ENCODE data around the gene CWC25. TPM values are rescaled to one million over a fixed set of nuclear protein-coding genes. Genes with fewer than 3 reads are reported as not detected.

CWC25 gene
- total and polyA plus RNA-seq, 2 experiments from 2014 or later = 11.6 to 29.8 TPM

DNA sequence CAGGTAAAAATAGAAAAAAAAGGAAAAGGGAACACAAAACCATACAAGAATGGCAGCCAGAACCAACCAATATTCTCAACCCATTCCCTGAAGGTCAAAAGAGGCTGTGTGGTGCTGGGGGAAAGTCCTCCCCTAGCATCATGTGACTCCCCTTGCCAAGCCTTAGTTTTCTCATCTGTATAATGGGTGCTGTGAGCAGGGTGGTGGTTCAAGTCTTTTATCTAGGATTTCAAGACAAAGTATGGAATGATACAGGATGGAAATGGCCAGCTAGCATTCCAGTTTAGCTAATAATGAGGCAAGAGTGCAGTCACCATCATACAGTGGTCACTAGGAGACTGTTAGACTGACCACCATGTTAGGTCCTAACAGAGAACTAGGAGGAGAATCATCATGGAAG lies 51.9 kb downstream of the CWC25 start:
- H3K4me1 Mint-ChIP-seq = no peaks in the 10 kb centered on the region
- H3F3A ChIP-seq (replicated peaks; ENCODE audit: low read depth) = no peaks in the 10 kb centered on the region
- no peaks in the 10 kb centered on the region for H3K79me2 ChIP-seq (replicated peaks; ENCODE audit: insufficient read depth)
- no peak overlapping the region for H3K4me2 ChIP-seq
- no peak overlapping the region for H3K4me3 Mint-ChIP-seq
- no peak overlapping the region for H3K4me3 ChIP-seq
- H3K27me3 Mint-ChIP-seq (ENCODE audit: insufficient read depth, low read depth, poor library complexity) = peaks cover 5% of the 10 kb centered on the region
- H3K27ac Mint-ChIP-seq = no peak overlapping the region
- H3K27ac ChIP-seq (ENCODE audit: low read depth) = no peak overlapping the region
- H3K27me3 ChIP-seq (ENCODE audit: insufficient read depth) = no peaks in the 10 kb centered on the region
- ATAC-seq (no peak), DNase-seq (ENCODE audit: low spot score) (no peak)
- no peak overlapping the region for H2AFZ ChIP-seq
- no peaks in the 10 kb centered on the region for H3K9me3 Mint-ChIP-seq
- no peaks in the 10 kb centered on the region for H3K9me2 ChIP-seq (ENCODE audit: insufficient read depth)
- H3K4me1 ChIP-seq (ENCODE audit: insufficient read depth) = no peaks in the 10 kb centered on the region
- peaks cover 67% of the 10 kb centered on the region for H3K36me3 Mint-ChIP-seq (ENCODE audit: low read depth)
- peaks cover 43% of the 10 kb centered on the region for H3K36me3 ChIP-seq (ENCODE audit: insufficient read depth)
- H4K20me1 ChIP-seq (replicated peaks; ENCODE audit: insufficient read depth) = peaks cover 9% of the 10 kb centered on the region
- TF ChIP-seq STAT1 (IDR thresholded peaks at IDR 0.05; ENCODE audit: unreplicated experiment) (no peak), POLR2AphosphoS5 (IDR thresholded peaks at IDR 0.05; ENCODE audit: low read depth) (no peak), EZH2 (IDR thresholded peaks at IDR 0.05; ENCODE audit: low read depth, unreplicated experiment) (no peak), CREB1 (CRISPR knock-in tag; IDR thresholded peaks at IDR 0.05; ENCODE audit: low read depth) (no peak), NANOG (IDR thresholded peaks at IDR 0.05; ENCODE audit: borderline replicate concordance) (no peak)

DNA sequence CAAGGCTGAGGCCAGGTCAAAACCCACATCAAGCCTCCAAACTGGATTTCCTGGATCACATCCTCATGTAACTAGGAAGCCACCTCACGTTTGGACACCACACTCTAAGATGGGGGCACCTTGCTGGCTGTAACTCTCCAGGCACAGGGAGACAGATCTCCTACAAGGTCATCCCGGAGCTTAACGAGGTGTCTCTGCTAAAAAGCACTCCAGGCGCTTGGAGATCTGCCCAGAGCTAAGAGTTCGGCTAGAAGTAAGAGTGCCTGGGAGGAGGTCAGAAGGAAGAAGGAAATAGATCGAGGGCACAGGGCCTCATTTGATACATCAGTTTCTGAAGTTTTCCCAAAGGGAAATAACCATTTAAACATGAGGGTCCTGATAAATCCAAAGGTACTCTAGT lies 56.7 kb downstream of the CWC25 start:
- H3K36me3 ChIP-seq (ENCODE audit: insufficient read depth) = peaks cover 29% of the 10 kb centered on the region
- H3K9me3 Mint-ChIP-seq = no peaks in the 10 kb centered on the region; the same call in 2 of the 3 replicates
- H3K4me3 ChIP-seq = no peak overlapping the region
- H3K9me2 ChIP-seq (ENCODE audit: insufficient read depth) = no peaks in the 10 kb centered on the region
- H3K36me3 Mint-ChIP-seq (ENCODE audit: low read depth) = peaks cover 79% of the 10 kb centered on the region
- ATAC-seq = no peak
- no peaks in the 10 kb centered on the region for H3K27me3 ChIP-seq (ENCODE audit: insufficient read depth)
- H3K79me2 ChIP-seq (replicated peaks; ENCODE audit: insufficient read depth) = no peaks in the 10 kb centered on the region
- no peaks in the 10 kb centered on the region for H3K4me1 ChIP-seq (ENCODE audit: insufficient read depth)
- H2AFZ ChIP-seq = no peak overlapping the region
- H3K27ac Mint-ChIP-seq = no peak overlapping the region
- peaks cover 9% of the 10 kb centered on the region for H3K27me3 Mint-ChIP-seq (ENCODE audit: insufficient read depth, low read depth, poor library complexity)
- H4K20me1 ChIP-seq (replicated peaks; ENCODE audit: insufficient read depth) = peaks cover 9% of the 10 kb centered on the region
- H3K4me1 Mint-ChIP-seq = no peaks in the 10 kb centered on the region; the same call in 2 of the 3 replicates
- H3K4me2 ChIP-seq = no peak overlapping the region
- H3K4me3 Mint-ChIP-seq = no peak overlapping the region
- H3F3A ChIP-seq (replicated peaks; ENCODE audit: low read depth) = peaks cover 7% of the 10 kb centered on the region; the same call in 1 of the 2 replicates
- H3K27ac ChIP-seq (ENCODE audit: low read depth) = no peak overlapping the region
- no peak for DNase-seq (ENCODE audit: low spot score)
- TF ChIP-seq, protein P1, sequence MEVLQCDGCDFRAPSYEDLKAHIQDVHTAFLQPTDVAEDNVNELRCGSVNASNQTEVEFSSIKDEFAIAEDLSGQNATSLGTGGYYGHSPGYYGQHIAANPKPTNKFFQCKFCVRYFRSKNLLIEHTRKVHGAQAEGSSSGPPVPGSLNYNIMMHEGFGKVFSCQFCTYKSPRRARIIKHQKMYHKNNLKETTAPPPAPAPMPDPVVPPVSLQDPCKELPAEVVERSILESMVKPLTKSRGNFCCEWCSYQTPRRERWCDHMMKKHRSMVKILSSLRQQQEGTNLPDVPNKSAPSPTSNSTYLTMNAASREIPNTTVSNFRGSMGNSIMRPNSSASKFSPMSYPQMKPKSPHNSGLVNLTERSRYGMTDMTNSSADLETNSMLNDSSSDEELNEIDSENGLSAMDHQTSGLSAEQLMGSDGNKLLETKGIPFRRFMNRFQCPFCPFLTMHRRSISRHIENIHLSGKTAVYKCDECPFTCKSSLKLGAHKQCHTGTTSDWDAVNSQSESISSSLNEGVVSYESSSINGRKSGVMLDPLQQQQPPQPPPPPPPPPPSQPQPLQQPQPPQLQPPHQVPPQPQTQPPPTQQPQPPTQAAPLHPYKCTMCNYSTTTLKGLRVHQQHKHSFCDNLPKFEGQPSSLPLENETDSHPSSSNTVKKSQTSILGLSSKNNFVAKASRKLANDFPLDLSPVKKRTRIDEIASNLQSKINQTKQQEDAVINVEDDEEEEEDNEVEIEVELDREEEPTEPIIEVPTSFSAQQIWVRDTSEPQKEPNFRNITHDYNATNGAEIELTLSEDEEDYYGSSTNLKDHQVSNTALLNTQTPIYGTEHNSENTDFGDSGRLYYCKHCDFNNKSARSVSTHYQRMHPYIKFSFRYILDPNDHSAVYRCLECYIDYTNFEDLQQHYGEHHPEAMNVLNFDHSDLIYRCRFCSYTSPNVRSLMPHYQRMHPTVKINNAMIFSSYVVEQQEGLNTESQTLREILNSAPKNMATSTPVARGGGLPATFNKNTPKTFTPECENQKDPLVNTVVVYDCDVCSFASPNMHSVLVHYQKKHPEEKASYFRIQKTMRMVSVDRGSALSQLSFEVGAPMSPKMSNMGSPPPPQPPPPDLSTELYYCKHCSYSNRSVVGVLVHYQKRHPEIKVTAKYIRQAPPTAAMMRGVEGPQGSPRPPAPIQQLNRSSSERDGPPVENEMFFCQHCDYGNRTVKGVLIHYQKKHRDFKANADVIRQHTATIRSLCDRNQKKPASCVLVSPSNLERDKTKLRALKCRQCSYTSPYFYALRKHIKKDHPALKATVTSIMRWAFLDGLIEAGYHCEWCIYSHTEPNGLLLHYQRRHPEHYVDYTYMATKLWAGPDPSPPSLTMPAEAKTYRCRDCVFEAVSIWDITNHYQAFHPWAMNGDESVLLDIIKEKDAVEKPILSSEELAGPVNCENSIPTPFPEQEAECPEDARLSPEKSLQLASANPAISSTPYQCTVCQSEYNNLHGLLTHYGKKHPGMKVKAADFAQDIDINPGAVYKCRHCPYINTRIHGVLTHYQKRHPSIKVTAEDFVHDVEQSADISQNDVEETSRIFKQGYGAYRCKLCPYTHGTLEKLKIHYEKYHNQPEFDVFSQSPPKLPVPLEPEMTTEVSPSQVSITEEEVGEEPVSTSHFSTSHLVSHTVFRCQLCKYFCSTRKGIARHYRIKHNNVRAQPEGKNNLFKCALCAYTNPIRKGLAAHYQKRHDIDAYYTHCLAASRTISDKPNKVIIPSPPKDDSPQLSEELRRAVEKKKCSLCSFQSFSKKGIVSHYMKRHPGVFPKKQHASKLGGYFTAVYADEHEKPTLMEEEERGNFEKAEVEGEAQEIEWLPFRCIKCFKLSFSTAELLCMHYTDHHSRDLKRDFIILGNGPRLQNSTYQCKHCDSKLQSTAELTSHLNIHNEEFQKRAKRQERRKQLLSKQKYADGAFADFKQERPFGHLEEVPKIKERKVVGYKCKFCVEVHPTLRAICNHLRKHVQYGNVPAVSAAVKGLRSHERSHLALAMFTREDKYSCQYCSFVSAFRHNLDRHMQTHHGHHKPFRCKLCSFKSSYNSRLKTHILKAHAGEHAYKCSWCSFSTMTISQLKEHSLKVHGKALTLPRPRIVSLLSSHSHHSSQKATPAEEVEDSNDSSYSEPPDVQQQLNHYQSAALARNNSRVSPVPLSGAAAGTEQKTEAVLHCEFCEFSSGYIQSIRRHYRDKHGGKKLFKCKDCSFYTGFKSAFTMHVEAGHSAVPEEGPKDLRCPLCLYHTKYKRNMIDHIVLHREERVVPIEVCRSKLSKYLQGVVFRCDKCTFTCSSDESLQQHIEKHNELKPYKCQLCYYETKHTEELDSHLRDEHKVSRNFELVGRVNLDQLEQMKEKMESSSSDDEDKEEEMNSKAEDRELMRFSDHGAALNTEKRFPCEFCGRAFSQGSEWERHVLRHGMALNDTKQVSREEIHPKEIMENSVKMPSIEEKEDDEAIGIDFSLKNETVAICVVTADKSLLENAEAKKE (CRISPR knock-in tag; IDR thresholded peaks at IDR 0.05) = no peak
- no peak for TF ChIP-seq NANOG (IDR thresholded peaks at IDR 0.05; ENCODE audit: borderline replicate concordance)
- no peak for TF ChIP-seq CREB1 (CRISPR knock-in tag; IDR thresholded peaks at IDR 0.05; ENCODE audit: low read depth)
- no peak for TF ChIP-seq JUNB (IDR thresholded peaks at IDR 0.05; ENCODE audit: unreplicated experiment)
- no peak for TF ChIP-seq ZNF331 (CRISPR knock-in tag; IDR thresholded peaks at IDR 0.05; ENCODE audit: low read depth)
- TF ChIP-seq, protein P2, sequence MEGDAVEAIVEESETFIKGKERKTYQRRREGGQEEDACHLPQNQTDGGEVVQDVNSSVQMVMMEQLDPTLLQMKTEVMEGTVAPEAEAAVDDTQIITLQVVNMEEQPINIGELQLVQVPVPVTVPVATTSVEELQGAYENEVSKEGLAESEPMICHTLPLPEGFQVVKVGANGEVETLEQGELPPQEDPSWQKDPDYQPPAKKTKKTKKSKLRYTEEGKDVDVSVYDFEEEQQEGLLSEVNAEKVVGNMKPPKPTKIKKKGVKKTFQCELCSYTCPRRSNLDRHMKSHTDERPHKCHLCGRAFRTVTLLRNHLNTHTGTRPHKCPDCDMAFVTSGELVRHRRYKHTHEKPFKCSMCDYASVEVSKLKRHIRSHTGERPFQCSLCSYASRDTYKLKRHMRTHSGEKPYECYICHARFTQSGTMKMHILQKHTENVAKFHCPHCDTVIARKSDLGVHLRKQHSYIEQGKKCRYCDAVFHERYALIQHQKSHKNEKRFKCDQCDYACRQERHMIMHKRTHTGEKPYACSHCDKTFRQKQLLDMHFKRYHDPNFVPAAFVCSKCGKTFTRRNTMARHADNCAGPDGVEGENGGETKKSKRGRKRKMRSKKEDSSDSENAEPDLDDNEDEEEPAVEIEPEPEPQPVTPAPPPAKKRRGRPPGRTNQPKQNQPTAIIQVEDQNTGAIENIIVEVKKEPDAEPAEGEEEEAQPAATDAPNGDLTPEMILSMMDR (conservative IDR thresholded peaks at IDR 0.05; ENCODE audit: low read depth in 2 of 2) = no peak
- TF ChIP-seq, protein P3, sequence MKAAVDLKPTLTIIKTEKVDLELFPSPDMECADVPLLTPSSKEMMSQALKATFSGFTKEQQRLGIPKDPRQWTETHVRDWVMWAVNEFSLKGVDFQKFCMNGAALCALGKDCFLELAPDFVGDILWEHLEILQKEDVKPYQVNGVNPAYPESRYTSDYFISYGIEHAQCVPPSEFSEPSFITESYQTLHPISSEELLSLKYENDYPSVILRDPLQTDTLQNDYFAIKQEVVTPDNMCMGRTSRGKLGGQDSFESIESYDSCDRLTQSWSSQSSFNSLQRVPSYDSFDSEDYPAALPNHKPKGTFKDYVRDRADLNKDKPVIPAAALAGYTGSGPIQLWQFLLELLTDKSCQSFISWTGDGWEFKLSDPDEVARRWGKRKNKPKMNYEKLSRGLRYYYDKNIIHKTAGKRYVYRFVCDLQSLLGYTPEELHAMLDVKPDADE (IDR thresholded peaks at IDR 0.05) = no peak
- no peak for TF ChIP-seq ZNF114 (CRISPR knock-in tag; IDR thresholded peaks at IDR 0.05)
- TF ChIP-seq POLR2AphosphoS5 (IDR thresholded peaks at IDR 0.05; ENCODE audit: low read depth) = no peak
- no peak for TF ChIP-seq STAT1 (IDR thresholded peaks at IDR 0.05; ENCODE audit: unreplicated experiment)

All from GM23338 (cell line).